A172 (cell line): ENCODE data around the gene MSRB3. TPM values are rescaled to one million over a fixed set of nuclear protein-coding genes. Genes with fewer than 3 reads are reported as not detected.
"Not testable (repeated sequence)": the region's sequence is repeated elsewhere in the genome, so short reads cannot be mapped to it uniquely, and the experiment has no call there.

Source experiments
- DNase-seq: peaks from one replicate; pipeline ENCODE4 v3.0.0-alpha.2; 2015; ENCODE audit warnings: low spot score
- total RNA-seq: library from RNA; depleted of rRNA; stranded (reverse); fragments of >200 nt; shearing (Covaris generic); gene quantifications from 2 replicates; pipeline ENCODE4 v1.2.3, GENCODE V29; 2014

The MSRB3 gene
- total RNA-seq, 1 experiment from 2014 or later = 5.1 TPM

- DNase-seq = not testable (repeated sequence)
Observed at GRCh38 chr12:65457341-65457740, 178.9 kb downstream of the MSRB3 start.

- DNase-seq = no peak
Observed at GRCh38 chr12:65458718-65459117, 180.2 kb downstream of the MSRB3 start.

GRCh38 chr12:65459545-65459944 lies 181.1 kb downstream of the MSRB3 start:
- no peak for DNase-seq

GRCh38 chr12:65460063-65460462 lies 181.6 kb downstream of the MSRB3 start:
- DNase-seq = no peak

- no peak for DNase-seq
Observed at GRCh38 chr12:65461017-65461416, 182.5 kb downstream of the MSRB3 start.

- DNase-seq = no peak
Observed at GRCh38 chr12:65462484-65462883, 184.0 kb downstream of the MSRB3 start.

GRCh38 chr12:65463082-65463481 lies 184.6 kb downstream of the MSRB3 start:
- DNase-seq = no peak

- DNase-seq = no peak
Observed at GRCh38 chr12:65463611-65464010, 185.1 kb downstream of the MSRB3 start.

GRCh38 chr12:65464930-65465329 lies 186.4 kb downstream of the MSRB3 start:
- DNase-seq = peak; percentile 47

- DNase-seq = no peak
Observed at GRCh38 chr12:65465766-65466547, 187.5 kb downstream of the MSRB3 start.

GRCh38 chr12:65466911-65467310 lies 188.4 kb downstream of the MSRB3 start:
- DNase-seq = no peak

GRCh38 chr12:65470256-65470655 lies 191.8 kb downstream of the MSRB3 start:
- DNase-seq = no peak

GRCh38 chr12:65472079-65472478 lies 193.6 kb downstream of the MSRB3 start:
- DNase-seq = no peak

- DNase-seq = no peak
Observed at GRCh38 chr12:65474831-65475230, 196.3 kb downstream of the MSRB3 start.

GRCh38 chr12:65477721-65478120 lies 199.2 kb downstream of the MSRB3 start:
- no peak for DNase-seq

- DNase-seq = not testable (repeated sequence)
Observed at GRCh38 chr12:65483891-65484516, 205.5 kb downstream of the MSRB3 start.

- no peak for DNase-seq
Observed at GRCh38 chr12:65488197-65488596, 209.7 kb downstream of the MSRB3 start.

GRCh38 chr12:65490250-65490649 lies 211.8 kb downstream of the MSRB3 start:
- peak; percentile 22 for DNase-seq

GRCh38 chr12:65492998-65493912 lies 214.8 kb downstream of the MSRB3 start:
- DNase-seq = peak; percentile 28

GRCh38 chr12:65493913-65494245 lies 215.4 kb downstream of the MSRB3 start:
- no peak for DNase-seq

GRCh38 chr12:65494537-65494936 lies 216.1 kb downstream of the MSRB3 start:
- peak; percentile 20 for DNase-seq

GRCh38 chr12:65495233-65495632 lies 216.8 kb downstream of the MSRB3 start:
- DNase-seq = peak; percentile 81
